HG02642 (cell line): ENCODE results near the gene CYP21A2.
"Not testable (repeated sequence)": the region's sequence is repeated elsewhere in the genome, so short reads cannot be mapped to it uniquely, and the experiment has no call there.

Experiments
- ATAC-seq: cut with Tn5 transposase; IDR thresholded peaks from one replicate; pipeline ENCODE4 v1.9.1; 2021; ENCODE audit warnings: mild to moderate bottlenecking; ENCODE audit not compliant: unreplicated experiment, poor library complexity

The CYP21A2 gene

GRCh38 chr6:32049736-32050135, 11.5 kb downstream of the CYP21A2 start:
- ATAC-seq, result not testable (repeated sequence)

GRCh38 chr6:32050562-32050961, 12.3 kb downstream of the CYP21A2 start:
- ATAC-seq, result no peak

- ATAC-seq, result not testable (repeated sequence)
Observed at GRCh38 chr6:32052626-32053025, 14.4 kb downstream of the CYP21A2 start.

GRCh38 chr6:32053314-32053713, 15.1 kb downstream of the CYP21A2 start:
- ATAC-seq, result not testable (repeated sequence)

- not testable (repeated sequence) for ATAC-seq
Observed at GRCh38 chr6:32055756-32056155, 17.5 kb downstream of the CYP21A2 start.

DNA sequence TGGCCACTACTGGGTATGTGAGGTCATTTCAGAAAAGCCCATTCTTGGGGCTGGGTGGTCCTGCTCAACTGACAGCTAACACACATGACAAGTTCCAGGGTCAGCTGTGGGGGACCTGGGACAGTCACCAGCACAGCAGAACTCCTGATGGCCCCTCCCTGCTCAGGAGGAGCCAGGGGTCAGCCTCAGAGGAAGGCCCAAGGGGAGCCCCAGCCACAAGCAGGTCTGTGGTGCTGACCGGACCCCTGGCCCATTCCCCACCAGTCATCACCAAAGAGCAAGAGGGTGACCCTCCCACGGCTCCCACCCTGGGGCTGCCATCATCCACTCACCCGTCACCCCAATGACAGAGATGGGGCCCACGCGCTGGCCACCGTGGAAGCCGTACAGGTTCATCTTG, 18.0 kb downstream of the CYP21A2 start:
- ATAC-seq, result no peak

GRCh38 chr6:32057966-32058365, 19.8 kb downstream of the CYP21A2 start:
- ATAC-seq, result no peak

- no peak for ATAC-seq
Observed at GRCh38 chr6:32058511-32058963, 20.3 kb downstream of the CYP21A2 start.

GRCh38 chr6:32060966-32061655, 22.9 kb downstream of the CYP21A2 start:
- ATAC-seq, result no peak

- ATAC-seq, result no peak
Observed at GRCh38 chr6:32064706-32065105, 26.5 kb downstream of the CYP21A2 start.

GRCh38 chr6:32067521-32067920, 29.3 kb downstream of the CYP21A2 start:
- ATAC-seq, result not testable (repeated sequence)

GRCh38 chr6:32068315-32068714, 30.1 kb downstream of the CYP21A2 start:
- ATAC-seq, result not testable (repeated sequence)

GRCh38 chr6:32068867-32069266, 30.7 kb downstream of the CYP21A2 start:
- ATAC-seq, result no peak

DNA sequence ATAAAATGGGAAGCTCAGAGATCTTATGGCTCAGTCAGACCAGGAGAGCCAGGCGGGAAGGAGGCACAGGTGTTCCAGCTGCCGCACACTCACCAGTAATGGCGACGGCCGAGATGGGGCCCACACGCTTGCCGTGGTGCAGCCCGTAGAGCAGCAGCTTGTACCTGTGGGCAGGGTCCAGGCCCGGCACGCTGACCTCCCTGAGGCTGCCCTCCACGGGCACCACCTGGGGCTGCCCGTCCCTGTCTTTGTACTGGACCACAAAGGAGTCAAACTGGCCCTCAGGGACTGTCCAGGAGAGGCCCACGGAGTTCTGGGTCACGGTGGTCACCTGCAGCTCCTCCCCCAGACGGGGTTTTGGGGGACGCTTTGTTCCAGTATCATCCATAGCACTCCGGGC, 31.2 kb downstream of the CYP21A2 start:
- no peak for ATAC-seq

DNA sequence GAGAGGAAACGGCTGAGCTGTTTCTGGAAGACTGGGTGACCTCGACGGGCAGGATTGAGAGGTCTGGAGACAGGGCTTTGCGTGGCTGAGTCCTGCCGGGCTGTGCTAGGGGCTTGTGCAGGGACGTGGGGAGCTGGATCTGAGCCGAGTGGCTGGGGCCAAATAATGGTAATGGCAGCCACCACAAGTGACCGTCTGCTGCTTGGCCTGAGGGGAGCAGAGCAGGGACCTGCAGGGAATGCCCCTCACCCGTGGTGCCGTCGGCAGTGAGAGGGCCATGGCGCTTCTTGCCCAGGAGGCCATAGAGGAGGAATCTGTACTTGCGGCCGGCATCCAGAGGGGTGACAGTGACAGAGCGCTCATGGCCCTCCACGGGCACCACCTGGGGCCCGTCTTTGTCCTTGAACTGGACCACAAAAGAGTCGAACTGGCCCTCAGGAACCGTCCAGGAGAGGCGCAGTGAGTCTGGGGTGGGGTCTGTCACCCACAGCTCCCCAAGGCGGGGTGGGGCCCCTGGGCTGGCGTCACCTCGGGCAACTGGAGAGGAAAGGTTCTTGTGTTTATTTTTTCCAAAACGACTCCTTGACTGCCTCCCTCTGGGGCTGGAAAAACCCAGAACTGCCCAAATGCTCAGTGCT, 31.8 kb downstream of the CYP21A2 start:
- no peak for ATAC-seq

- ATAC-seq, result no peak
Observed at GRCh38 chr6:32070814-32071543, 32.8 kb downstream of the CYP21A2 start.

DNA sequence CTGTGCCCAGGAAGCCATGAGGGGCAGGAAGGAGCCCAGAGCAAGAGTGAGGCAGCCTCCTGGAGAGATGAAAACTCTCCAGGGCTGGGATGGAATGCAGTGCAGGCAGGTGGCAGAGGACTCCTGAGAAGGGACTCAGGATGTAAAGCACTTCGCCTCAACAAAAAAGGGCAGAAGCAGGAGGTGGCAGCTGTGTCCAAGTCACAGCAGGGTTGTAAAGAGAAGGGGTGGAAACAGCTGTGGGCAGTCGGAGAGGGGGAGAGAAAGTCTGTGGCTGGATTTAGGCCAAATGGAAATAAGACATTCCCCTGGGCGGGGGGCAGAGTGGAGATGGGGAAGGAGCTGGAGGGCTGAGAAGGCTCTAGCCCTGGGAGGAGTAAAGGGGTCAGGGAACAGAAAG, 34.9 kb downstream of the CYP21A2 start:
- ATAC-seq, result no peak

- no peak for ATAC-seq
Observed at GRCh38 chr6:32073613-32074012, 35.4 kb downstream of the CYP21A2 start.

DNA sequence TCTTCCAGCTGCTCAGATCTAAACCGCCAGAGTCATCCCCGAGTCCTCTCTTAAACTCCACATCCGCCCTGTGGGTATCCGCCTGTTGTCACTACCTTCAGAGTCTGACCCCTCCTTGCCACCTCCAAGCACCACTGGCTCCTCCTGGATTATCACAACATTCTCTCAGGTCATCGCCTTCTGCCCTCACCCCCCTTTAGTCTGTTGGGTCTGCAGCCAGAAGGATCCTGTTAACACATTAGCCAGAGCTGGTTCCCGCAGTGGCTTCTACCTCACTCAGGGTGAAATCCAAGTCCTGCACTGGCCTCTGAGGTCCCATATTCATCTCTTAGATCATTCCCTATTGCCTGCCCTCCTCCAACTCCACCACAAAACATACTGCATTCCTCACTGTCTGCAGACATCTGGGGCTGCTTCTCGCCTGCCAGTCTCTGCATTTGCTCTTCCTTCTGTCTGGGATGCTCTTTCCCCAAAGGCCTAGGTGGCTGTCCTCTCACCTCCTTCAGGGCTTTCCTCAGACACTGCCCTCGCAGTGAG, 36.8 kb downstream of the CYP21A2 start:
- ATAC-seq, result no peak

- no peak for ATAC-seq
Observed at GRCh38 chr6:32075781-32076180, 37.6 kb downstream of the CYP21A2 start.

GRCh38 chr6:32076321-32076809, 38.1 kb downstream of the CYP21A2 start:
- no peak for ATAC-seq
